H1 (cell line): ENCODE results near the gene NCKAP1. TPM values are rescaled to one million over a fixed set of nuclear protein-coding genes. Genes with fewer than 3 reads are reported as not detected.

Experiments used
- CTCF ChIA-PET: fragments of 300-600 bp; sonication (Branson Sonifier 250); formaldehyde crosslinking; loops from one replicate; lab custom pipeline; 2021; ENCODE audit not compliant: partially characterized antibody; lab: Charles Lee
- POLR2A ChIA-PET: fragments of 300-600 bp; sonication (Branson Sonifier 250); formaldehyde crosslinking; loops from one replicate; lab custom pipeline; 2021; ENCODE audit warnings: inconsistent platforms; ENCODE audit not compliant: partially characterized antibody; lab: Charles Lee
- DNase-seq, 2 experiments: peaks; one replicate each; pipeline versions ENCODE4 v3.0.0 to v3.0.0-alpha.2; 2010 to 2022; ENCODE audit warnings: low spot score in 2 of 2, low read depth in 1 of 2, mixed read lengths in 1 of 2
- FAIRE-seq: peaks from 2 replicates; lab custom pipeline; 2011; peaks lifted over from hg19 to GRCh38; lab: Jason Lieb, UNC
- H2AFZ ChIP-seq: 2 replicates; pipeline ENCODE4 v1.8.1; 2012; ENCODE audit warnings: low read length, inconsistent platforms
- H2AK5ac ChIP-seq: 2 replicates; pipeline ENCODE4 v1.6.1; 2013; ENCODE audit warnings: low read depth, low read length
- H2BK120ac ChIP-seq: replicated peaks from 2 replicates; pipeline ENCODE3; 2013; ENCODE audit warnings: low read depth, low read length, inconsistent platforms
- H2BK12ac ChIP-seq: 2 replicates; pipeline ENCODE4 v1.6.1; 2013; ENCODE audit warnings: low read depth, low read length
- H2BK15ac ChIP-seq: 2 replicates; pipeline ENCODE4 v1.6.1; 2013; ENCODE audit warnings: low read length
- H2BK20ac ChIP-seq: 2 replicates; pipeline ENCODE4 v1.6.1; 2013; ENCODE audit warnings: low read length
- H2BK5ac ChIP-seq: 2 replicates; pipeline ENCODE4 v1.6.1; 2013; ENCODE audit warnings: low read depth, low read length
- H3K14ac ChIP-seq: 2 replicates; pipeline ENCODE4 v1.6.1; 2013; ENCODE audit warnings: inconsistent platforms; ENCODE audit not compliant: insufficient read length
- H3K18ac ChIP-seq: 2 replicates; pipeline ENCODE4 v1.6.1; 2013; ENCODE audit warnings: low read length; ENCODE audit errors: extremely low read depth
- H3K23ac ChIP-seq: 2 replicates; pipeline ENCODE4 v1.6.1; 2013; ENCODE audit warnings: inconsistent platforms; ENCODE audit not compliant: insufficient read length
- H3K23me2 ChIP-seq: 2 replicates; pipeline ENCODE4 v1.6.1; 2013; ENCODE audit warnings: low read depth, low read length
- H3K27ac ChIP-seq: 2 replicates; pipeline ENCODE4 v1.6.1; 2011; ENCODE audit warnings: low read depth, low read length, inconsistent platforms
- H3K27me3 ChIP-seq, 4 experiments: replicated peaks in 1 of 4; 1 replicate in 1 of 4; 2 replicates in 3 of 4; pipeline versions ENCODE4 v1.6.1 to v1.8.1; 2011 to 2013; ENCODE audit warnings: low read length in 3 of 4, mild to moderate bottlenecking in 3 of 4, inconsistent platforms in 2 of 4, mixed read lengths in 2 of 4, moderate library complexity in 1 of 4; ENCODE audit not compliant: control insufficient read depth in 3 of 4, insufficient read depth in 3 of 4; ENCODE audit errors: extremely low read depth in 1 of 4
- H3K36me3 ChIP-seq, 4 experiments: 2 replicates each; pipeline versions ENCODE4 v1.6.1 to v1.8.1; 2011 to 2013; ENCODE audit warnings: mild to moderate bottlenecking in 4 of 4, low read length in 3 of 4, moderate library complexity in 2 of 4, control low read depth in 1 of 4, inconsistent platforms in 1 of 4; ENCODE audit not compliant: insufficient read depth in 4 of 4, control insufficient read depth in 2 of 4
- H3K4ac ChIP-seq: replicated peaks from 2 replicates; pipeline ENCODE3; 2013; ENCODE audit warnings: low read length, low read depth, mixed read lengths, inconsistent platforms; ENCODE audit not compliant: insufficient read length
- H3K4me1 ChIP-seq, 4 experiments: replicated peaks in 1 of 4; 1 replicate in 1 of 4; 2 replicates in 3 of 4; pipeline versions ENCODE4 v1.6.1 to v1.8.1; 2011 to 2013; ENCODE audit warnings: low read length in 3 of 4, inconsistent platforms in 2 of 4, mixed read lengths in 1 of 4; ENCODE audit not compliant: insufficient read depth in 4 of 4, control insufficient read depth in 3 of 4
- H3K4me2 ChIP-seq, 2 experiments: 2 replicates each; pipeline versions ENCODE4 v1.6.1 to v1.8.1; 2011 to 2013; ENCODE audit warnings: low read depth in 2 of 2, low read length in 2 of 2, control low read depth in 1 of 2, inconsistent platforms in 1 of 2, mild to moderate bottlenecking in 1 of 2; ENCODE audit not compliant: insufficient read depth in 1 of 2
- H3K4me3 ChIP-seq, 4 experiments: fragments of 200-600, 300-600 bp in 1 of 4; sonication (generic), shearing (Covaris generic), sonication (Bioruptor Twin) in 1 of 4; 2 replicates each; pipeline versions ENCODE4 v1.5.1 to v1.8.1; 2011 to 2016; ENCODE audit warnings: low read length in 4 of 4, low read depth in 3 of 4, control low read depth in 2 of 4, inconsistent platforms in 2 of 4, mild to moderate bottlenecking in 2 of 4, mixed read lengths in 1 of 4, moderate library complexity in 1 of 4; ENCODE audit not compliant: insufficient read depth in 2 of 4; ENCODE audit errors: extremely low read depth in 1 of 4
- H3K56ac ChIP-seq: replicated peaks from 2 replicates; pipeline ENCODE3; 2013; ENCODE audit warnings: low read depth, mild to moderate bottlenecking, mixed read lengths, low read length, inconsistent platforms; ENCODE audit not compliant: insufficient read length
- H3K79me1 ChIP-seq: 2 replicates; pipeline ENCODE4 v1.6.1; 2013; ENCODE audit warnings: low read depth, low read length, control low read depth
- H3K79me2 ChIP-seq, 2 experiments: 2 replicates each; pipeline versions ENCODE4 v1.6.1 to v1.8.1; 2012 to 2013; ENCODE audit warnings: low read length in 2 of 2, mild to moderate bottlenecking in 2 of 2, inconsistent platforms in 1 of 2; ENCODE audit not compliant: insufficient read depth in 2 of 2, control insufficient read depth in 1 of 2
- H3K9ac ChIP-seq, 4 experiments: replicated peaks in 1 of 4; 1 replicate in 1 of 4; 2 replicates in 3 of 4; pipeline versions ENCODE4 v1.6.1 to v1.8.1; 2011 to 2013; ENCODE audit warnings: low read depth in 3 of 4, low read length in 3 of 4, control low read depth in 2 of 4, mild to moderate bottlenecking in 2 of 4, moderate library complexity in 2 of 4, inconsistent platforms in 1 of 4; ENCODE audit errors: extremely low read depth in 1 of 4
- H3K9me3 ChIP-seq, 2 experiments: 2 replicates each; pipeline versions ENCODE4 v1.6.1 to v1.8.1; 2012 to 2013; ENCODE audit warnings: mild to moderate bottlenecking in 2 of 2, moderate library complexity in 2 of 2, control low read depth in 1 of 2, inconsistent platforms in 1 of 2, low read depth in 1 of 2, low read length in 1 of 2, mixed read lengths in 1 of 2; ENCODE audit not compliant: insufficient read depth in 2 of 2
- H4K20me1 ChIP-seq, 2 experiments: replicated peaks in 1 of 2; 2 replicates each; pipeline versions ENCODE3 to v1.8.1; 2011 to 2013; ENCODE audit warnings: inconsistent platforms in 2 of 2, low read length in 2 of 2, mild to moderate bottlenecking in 1 of 2; ENCODE audit not compliant: insufficient read depth in 2 of 2, control insufficient read depth in 1 of 2
- H4K5ac ChIP-seq: 2 replicates; pipeline ENCODE4 v1.6.1; 2013; ENCODE audit warnings: low read length, low read depth, mixed read lengths, inconsistent platforms; ENCODE audit not compliant: insufficient read length
- H4K8ac ChIP-seq: 2 replicates; pipeline ENCODE4 v1.8.0; 2013; ENCODE audit warnings: mild to moderate bottlenecking, moderate library complexity, low read length, inconsistent platforms; ENCODE audit not compliant: insufficient read depth; ENCODE audit errors: extremely low read depth
- H4K91ac ChIP-seq: replicated peaks from 2 replicates; pipeline ENCODE3; 2013; ENCODE audit warnings: low read length, mixed read lengths, inconsistent platforms; ENCODE audit not compliant: insufficient read length
- BRCA1 ChIP-seq: IDR thresholded peaks from 2 replicates; pipeline ENCODE4 v1.6.1; 2012; ENCODE audit warnings: low read depth, low read length, improper control_type of control experiment
- GTF2F1 ChIP-seq: IDR thresholded peaks from 2 replicates; pipeline ENCODE4 v1.6.1; 2012; ENCODE audit warnings: low read depth, low read length, improper control_type of control experiment, borderline replicate concordance
- HDAC2 ChIP-seq, 2 experiments: fragments of 300-600 bp in 1 of 2; sonication (generic) in 1 of 2; IDR thresholded peaks; 2 replicates each; pipeline ENCODE4 v1.6.1; 2011 to 2012; ENCODE audit warnings: low read depth in 2 of 2, low read length in 2 of 2, mild to moderate bottlenecking in 2 of 2, moderate library complexity in 2 of 2, borderline replicate concordance in 1 of 2, inconsistent platforms in 1 of 2
- KDM4A ChIP-seq: IDR thresholded peaks from one replicate; pipeline ENCODE4 v1.7.1; 2012; ENCODE audit warnings: low read depth, mild to moderate bottlenecking, moderate library complexity, low read length, inconsistent platforms; ENCODE audit not compliant: severe bottlenecking
- PHF8 ChIP-seq: fragments of 200-600 bp; sonication (generic); conservative IDR thresholded peaks from 2 replicates; pipeline ENCODE4 v1.7.1; 2012; ENCODE audit warnings: low read depth, mild to moderate bottlenecking, inconsistent platforms, low read length, moderate library complexity
- RXRA ChIP-seq: IDR thresholded peaks from 2 replicates; pipeline ENCODE4 v1.6.1; 2011; ENCODE audit warnings: low read depth, mild to moderate bottlenecking, low read length, moderate library complexity; ENCODE audit not compliant: insufficient read depth
- SP4 ChIP-seq: IDR thresholded peaks from 2 replicates; pipeline ENCODE4 v1.6.1; 2012; ENCODE audit warnings: low read length, inconsistent platforms
- TAF1 ChIP-seq: IDR thresholded peaks from 2 replicates; pipeline ENCODE4 v1.6.1; 2011; ENCODE audit warnings: mild to moderate bottlenecking, low read depth, low read length
- WGBS, 2 experiments: shearing (Covaris generic) in 1 of 2; methylation state at CpG; one replicate each; pipeline versions ENCODE4 v1.1.6 to v1.1.7; 2013 to 2015; ENCODE audit warnings: low lambda C conversion rate in 2 of 2, mixed read lengths in 2 of 2, inconsistent platforms in 1 of 2, low coverage in 1 of 2, missing lambda C conversion rate in 1 of 2; ENCODE audit not compliant: insufficient replicate concordance in 2 of 2, insufficient coverage in 1 of 2, insufficient read length in 1 of 2; ENCODE audit errors: extremely low coverage in 1 of 2, missing lambda C conversion rate in 1 of 2; 5-methylcytosine and 5-hydroxymethylcytosine counted together
- polyA plus RNA-seq, 7 experiments: library from polyadenylated mRNA; depleted of rRNA in 3 of 7; stranded (reverse) in 5 of 7; unstranded in 2 of 7; fragments of >200 nt in 5 of 7; fragments of 200-250 nt in 2 of 7; gene quantifications; 1 replicate in 5 of 7; 2 replicates in 1 of 7; 4 replicates in 1 of 7; pipeline versions ENCODE4 v1.2.1 to v1.2.3, GENCODE V29; 2011 to 2013; ENCODE audit warnings: missing spikeins in 2 of 7, mixed read lengths in 2 of 7
- total RNA-seq: library from RNA; stranded (reverse); fragmentation: NEBNext Ultra II Directional; extraction: Animal tissue kit (Norgen Biotek cat#: 25700); gene quantifications from 2 replicates; pipeline ENCODE4 v1.2.1, GENCODE V29; 2021
- TF ChIP-seq, protein P1 (sequence below), 3 experiments: IDR thresholded peaks; 1 replicate in 2 of 3; 2 replicates in 1 of 3; pipeline versions ENCODE4 v1.5.1 to v1.6.1; 2011; ENCODE audit warnings: low read length in 3 of 3, mild to moderate bottlenecking in 3 of 3, inconsistent platforms in 2 of 3, low read depth in 1 of 3, moderate library complexity in 1 of 3; ENCODE audit not compliant: insufficient read depth in 1 of 3; ENCODE audit errors: control extremely low read depth in 1 of 3

Gene NCKAP1
- total and polyA plus RNA-seq, 2 of the 8 experiments (the other 6 are each of a cell fraction or from before 2014, with no cell fraction given): 90.8 to 173 TPM

DNA sequence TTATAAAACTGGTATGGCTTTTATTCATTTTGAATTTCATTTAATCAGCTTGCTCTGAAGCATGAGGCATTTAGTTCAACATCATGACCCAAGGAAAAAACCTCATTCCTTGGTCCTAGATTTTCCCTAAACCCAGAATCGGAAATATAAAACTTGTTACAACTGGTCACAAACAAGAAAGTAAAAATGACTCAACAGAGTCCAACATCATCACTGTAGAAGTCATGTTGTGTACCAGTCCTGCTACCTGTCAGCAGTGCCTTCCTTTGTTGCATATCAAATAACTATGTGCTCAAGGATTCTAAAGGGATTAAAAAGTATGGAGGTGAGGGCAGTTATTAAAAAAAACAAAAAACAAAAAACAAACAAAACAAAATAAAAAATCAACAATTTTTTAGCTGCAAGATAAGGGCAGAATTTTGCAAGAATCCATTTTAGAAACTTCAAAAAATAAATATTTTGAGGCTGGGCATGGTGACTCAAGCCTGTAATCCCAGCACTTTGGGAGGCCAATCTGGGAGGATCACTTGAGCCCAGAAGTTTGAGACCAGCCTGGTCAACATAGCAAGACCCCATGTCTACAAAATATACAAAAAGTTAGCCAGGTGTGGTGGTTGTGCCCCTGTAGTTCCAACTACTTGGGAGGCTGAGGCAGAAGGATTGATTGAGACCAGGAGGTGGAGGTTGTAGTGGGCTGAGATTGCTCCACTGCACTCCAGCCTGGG, 18.4 kb downstream of the NCKAP1 start:
- peaks cover 2 to 7% of the 10 kb centered on the region in 2 experiments for H4K20me1 ChIP-seq
- no peak for TF ChIP-seq SP4
- no peak for TF ChIP-seq KDM4A
- TF ChIP-seq BRCA1: no peak
- no peak for TF ChIP-seq GTF2F1
- no peak for TF ChIP-seq HDAC2 (IDR thresholded peaks at IDR 0.05; ENCODE audit: borderline replicate concordance in 1 of 2, low read depth in 2 of 2, low read length in 2 of 2)
- no peak for TF ChIP-seq RXRA
- TF ChIP-seq, protein P1, sequence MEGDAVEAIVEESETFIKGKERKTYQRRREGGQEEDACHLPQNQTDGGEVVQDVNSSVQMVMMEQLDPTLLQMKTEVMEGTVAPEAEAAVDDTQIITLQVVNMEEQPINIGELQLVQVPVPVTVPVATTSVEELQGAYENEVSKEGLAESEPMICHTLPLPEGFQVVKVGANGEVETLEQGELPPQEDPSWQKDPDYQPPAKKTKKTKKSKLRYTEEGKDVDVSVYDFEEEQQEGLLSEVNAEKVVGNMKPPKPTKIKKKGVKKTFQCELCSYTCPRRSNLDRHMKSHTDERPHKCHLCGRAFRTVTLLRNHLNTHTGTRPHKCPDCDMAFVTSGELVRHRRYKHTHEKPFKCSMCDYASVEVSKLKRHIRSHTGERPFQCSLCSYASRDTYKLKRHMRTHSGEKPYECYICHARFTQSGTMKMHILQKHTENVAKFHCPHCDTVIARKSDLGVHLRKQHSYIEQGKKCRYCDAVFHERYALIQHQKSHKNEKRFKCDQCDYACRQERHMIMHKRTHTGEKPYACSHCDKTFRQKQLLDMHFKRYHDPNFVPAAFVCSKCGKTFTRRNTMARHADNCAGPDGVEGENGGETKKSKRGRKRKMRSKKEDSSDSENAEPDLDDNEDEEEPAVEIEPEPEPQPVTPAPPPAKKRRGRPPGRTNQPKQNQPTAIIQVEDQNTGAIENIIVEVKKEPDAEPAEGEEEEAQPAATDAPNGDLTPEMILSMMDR (IDR thresholded peaks at IDR 0.05; ENCODE audit: control extremely low read depth in 1 of 3, insufficient read depth in 1 of 3, low read depth in 1 of 3, low read length in 3 of 3): no peak
- TF ChIP-seq PHF8: no peak
- no peak for TF ChIP-seq TAF1

More for the DNA sequence above, 18.4 kb downstream of the NCKAP1 start:
- peaks cover 0 to 2% (median 0%) of the 10 kb centered on the region in 4 experiments; a peak in 2 of 7 replicates for H3K4me1 ChIP-seq
- DNase-seq: no peak
- H4K5ac ChIP-seq: no peak overlapping the region
- ChIA-PET POLR2A (no interaction called here), CTCF (interaction anchor here (0.9 kb wide), 1 partner anchor 31 kb away, joined by 3 read pairs; no protein-coding TSS in a partner anchor)
- H3K4me3 ChIP-seq: no peak overlapping the region
- H2AFZ ChIP-seq: no peak overlapping the region
- H3K18ac ChIP-seq: no peak overlapping the region
- no peak overlapping the region for H2BK5ac ChIP-seq
- H3K56ac ChIP-seq: no peak overlapping the region
- no peaks in the 10 kb centered on the region for H3K27me3 ChIP-seq
- H3K9me3 ChIP-seq: no peaks in the 10 kb centered on the region; a peak in 1 of 4 replicates
- no peak overlapping the region for H3K9ac ChIP-seq
- H3K79me1 ChIP-seq: no peaks in the 10 kb centered on the region
- H2BK15ac ChIP-seq: no peak overlapping the region
- no peak overlapping the region for H3K4ac ChIP-seq
- H2BK20ac ChIP-seq: no peak overlapping the region
- no peaks in the 10 kb centered on the region for H3K23me2 ChIP-seq
- H3K4me2 ChIP-seq: no peak overlapping the region
- H2BK12ac ChIP-seq: no peak overlapping the region
- no peak overlapping the region for H2BK120ac ChIP-seq
- peaks cover 0 to 35% (median 18%) of the 10 kb centered on the region in 4 experiments; a peak in 4 of 8 replicates for H3K36me3 ChIP-seq
- H4K91ac ChIP-seq: no peak overlapping the region
- FAIRE-seq: no peak
- H3K27ac ChIP-seq: no peak overlapping the region
- H3K14ac ChIP-seq: no peak overlapping the region
- no peak overlapping the region for H3K23ac ChIP-seq
- no peak overlapping the region for H4K8ac ChIP-seq
- peaks cover 2 to 97% of the 10 kb centered on the region in 2 experiments; a peak in 3 of 4 replicates for H3K79me2 ChIP-seq
- 92% methylated on average over 1 of the region's 1 CpG; no CpG with 5 or more reads in 1 of the 2 experiments for WGBS, 2 experiments
- no peak overlapping the region for H2AK5ac ChIP-seq
